HCT116 (cell line): ENCODE measurements around the gene EN2.

Experiments
- ATF3 ChIP-seq: IDR thresholded peaks from 2 replicates; pipeline ENCODE4 v1.6.1; 2012
- CTCF ChIP-seq, 3 experiments: fragments of 200-600 bp in 1 of 3; sonication (generic) in 1 of 3; IDR thresholded peaks in 2 of 3; conservative IDR thresholded peaks in 1 of 3; 2 replicates each; pipeline ENCODE4 v1.5.1; 2012 to 2017; ENCODE audit warnings: low read depth in 2 of 3, low read length in 2 of 3, antibody characterized with exemption in 1 of 3, borderline replicate concordance in 1 of 3, control low read depth in 1 of 3, mild to moderate bottlenecking in 1 of 3, mixed read lengths in 1 of 3, mixed run types in 1 of 3, moderate library complexity in 1 of 3; ENCODE audit not compliant: insufficient read depth in 1 of 3
- EZH2 ChIP-seq: fragments of 200-600 bp; sonication (generic); IDR thresholded peaks from 2 replicates; pipeline ENCODE4 v1.6.1; 2017; ENCODE audit warnings: antibody characterized with exemption, mixed run types
- POLR2A ChIP-seq: IDR thresholded peaks from 2 replicates; pipeline ENCODE4 v1.7.0; 2011; ENCODE audit warnings: borderline replicate concordance; ENCODE audit not compliant: insufficient read depth, insufficient read length; ENCODE audit errors: extremely low read depth
- POLR2AphosphoS5 ChIP-seq: IDR thresholded peaks from 2 replicates; pipeline ENCODE4 v1.6.1; 2011; ENCODE audit warnings: mild to moderate bottlenecking, low read depth, low read length, moderate library complexity

- TF ChIP-seq CTCF (IDR thresholded peaks at IDR 0.05 in 2 of 3, conservative IDR thresholded peaks at IDR 0.05 in 1 of 3; ENCODE audit: borderline replicate concordance in 1 of 3, insufficient read depth in 1 of 3, low read depth in 2 of 3, low read length in 2 of 3) = no peak
- no peak for TF ChIP-seq POLR2AphosphoS5
- no peak for TF ChIP-seq EZH2
- no peak for TF ChIP-seq ATF3
- TF ChIP-seq POLR2A = no peak
Measured at GRCh38 chr7:155514296-155514695, 56.4 kb downstream of the EN2 start.
